ENCODE measurements around the gene SEC23A. TPM values are rescaled to one million over a fixed set of nuclear protein-coding genes. Genes with fewer than 3 reads are reported as not detected.

SEC23A gene
- total and polyA plus RNA-seq, 2 of the 13 experiments (the other 11 are each of a cell fraction or from before 2014, with no cell fraction given), result 403 to 887 TPM

DNA sequence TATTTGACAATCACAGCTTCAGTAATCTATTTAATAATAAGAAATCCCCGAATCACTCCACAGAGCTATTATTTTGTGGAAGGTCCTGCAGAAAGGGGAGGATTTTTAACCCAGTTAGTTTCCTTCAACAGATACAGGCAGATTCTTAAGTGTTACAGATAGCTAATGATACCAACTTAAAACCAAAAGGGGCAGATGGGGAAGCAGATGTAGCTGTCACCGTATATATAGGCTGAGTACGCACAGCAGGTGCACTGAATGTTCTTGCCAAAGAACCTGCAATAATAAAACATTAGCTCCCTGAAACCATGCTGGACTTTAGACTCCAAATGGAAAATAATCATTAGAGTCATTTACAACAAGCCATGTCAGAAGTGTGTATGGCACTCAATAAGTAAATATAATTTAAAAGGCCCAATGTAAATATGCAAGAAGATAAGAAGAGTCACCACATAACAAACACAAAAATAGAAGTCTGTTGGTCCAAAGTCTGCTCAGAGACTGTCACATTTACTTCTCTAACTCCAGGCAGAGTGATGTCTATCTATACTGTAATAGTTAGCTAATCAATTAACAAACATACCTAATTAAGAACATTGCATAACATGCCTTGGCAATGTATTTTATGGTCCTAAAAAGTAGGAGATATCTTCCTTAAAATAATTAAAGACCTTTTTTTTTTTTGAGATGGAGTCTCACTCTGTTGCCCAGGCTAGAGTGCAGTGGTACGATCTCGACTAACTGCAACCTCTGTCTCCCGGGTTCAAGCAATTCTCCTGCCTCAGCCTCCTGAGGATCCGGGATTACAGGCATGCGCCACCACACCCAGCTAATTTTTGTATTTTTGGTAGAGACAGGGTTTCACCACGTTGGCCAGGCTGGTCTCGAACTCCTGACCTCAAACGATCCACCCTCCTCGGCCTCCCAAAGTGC, 78.8 kb downstream of the SEC23A start (continued):
- TF ChIP-seq ZFP36L2 (CRISPR knock-in tag; IDR thresholded peaks at IDR 0.05) (no peak), SAFB2 (CRISPR knock-in tag; IDR thresholded peaks at IDR 0.05; ENCODE audit: borderline replicate concordance, low read depth) (no peak; the same call in 1 of the 2 replicates), RNF2 (conservative IDR thresholded peaks at IDR 0.05; ENCODE audit: low read depth) (no peak), NCOA1 (CRISPR knock-in tag; IDR thresholded peaks at IDR 0.05) (peak; percentile 92; the same call in 1 of the 2 replicates), ZNF3 (CRISPR knock-in tag; IDR thresholded peaks at IDR 0.05) (peak; percentile 72), ZBTB1 (CRISPR knock-in tag; IDR thresholded peaks at IDR 0.05; ENCODE audit: borderline replicate concordance) (no peak), ZIK1 (CRISPR knock-in tag; IDR thresholded peaks at IDR 0.05; ENCODE audit: borderline replicate concordance, low read depth) (no peak), ZNF615 (CRISPR knock-in tag; IDR thresholded peaks at IDR 0.05; ENCODE audit: borderline replicate concordance) (no peak), ZSCAN22 (CRISPR knock-in tag; IDR thresholded peaks at IDR 0.05) (peak; percentile 43; the same call in 1 of the 2 replicates), KDM5A (IDR thresholded peaks at IDR 0.05; ENCODE audit: borderline replicate concordance, low read length) (no peak; the same call in 1 of the 2 replicates), RFXAP (CRISPR knock-in tag; IDR thresholded peaks at IDR 0.05; ENCODE audit: borderline replicate concordance) (peak; percentile 91; the same call in 1 of the 2 replicates), RAD21 (CRISPR knock-in tag; IDR thresholded peaks at IDR 0.05) (peak; percentile 53; the same call in 1 of the 2 replicates), SOX13 (IDR thresholded peaks at IDR 0.05) (peak; percentile 80), SOX13 (CRISPR knock-in tag; conservative IDR thresholded peaks at IDR 0.05 in 1 of 2, IDR thresholded peaks at IDR 0.05 in 1 of 2) (peak; percentile 93 to 98), ATRX (CRISPR knock-in tag; IDR thresholded peaks at IDR 0.05; ENCODE audit: borderline replicate concordance) (no peak), ZNF724P (CRISPR knock-in tag; IDR thresholded peaks at IDR 0.05; ENCODE audit: borderline replicate concordance) (no peak), LCORL (IDR thresholded peaks at IDR 0.05) (peak; percentile 66; the same call in 1 of the 2 replicates), LCORL (CRISPR knock-in tag; IDR thresholded peaks at IDR 0.05) (peak; percentile 87), SUZ12 (IDR thresholded peaks at IDR 0.05; ENCODE audit: low read depth, low read length) (no peak), CAMTA2 (CRISPR knock-in tag; IDR thresholded peaks at IDR 0.05; ENCODE audit: borderline replicate concordance) (no peak)
- TF ChIP-seq, protein P1, sequence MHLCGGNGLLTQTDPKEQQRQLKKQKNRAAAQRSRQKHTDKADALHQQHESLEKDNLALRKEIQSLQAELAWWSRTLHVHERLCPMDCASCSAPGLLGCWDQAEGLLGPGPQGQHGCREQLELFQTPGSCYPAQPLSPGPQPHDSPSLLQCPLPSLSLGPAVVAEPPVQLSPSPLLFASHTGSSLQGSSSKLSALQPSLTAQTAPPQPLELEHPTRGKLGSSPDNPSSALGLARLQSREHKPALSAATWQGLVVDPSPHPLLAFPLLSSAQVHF (CRISPR knock-in tag; IDR thresholded peaks at IDR 0.05), result no peak
- TF ChIP-seq, protein P2, sequence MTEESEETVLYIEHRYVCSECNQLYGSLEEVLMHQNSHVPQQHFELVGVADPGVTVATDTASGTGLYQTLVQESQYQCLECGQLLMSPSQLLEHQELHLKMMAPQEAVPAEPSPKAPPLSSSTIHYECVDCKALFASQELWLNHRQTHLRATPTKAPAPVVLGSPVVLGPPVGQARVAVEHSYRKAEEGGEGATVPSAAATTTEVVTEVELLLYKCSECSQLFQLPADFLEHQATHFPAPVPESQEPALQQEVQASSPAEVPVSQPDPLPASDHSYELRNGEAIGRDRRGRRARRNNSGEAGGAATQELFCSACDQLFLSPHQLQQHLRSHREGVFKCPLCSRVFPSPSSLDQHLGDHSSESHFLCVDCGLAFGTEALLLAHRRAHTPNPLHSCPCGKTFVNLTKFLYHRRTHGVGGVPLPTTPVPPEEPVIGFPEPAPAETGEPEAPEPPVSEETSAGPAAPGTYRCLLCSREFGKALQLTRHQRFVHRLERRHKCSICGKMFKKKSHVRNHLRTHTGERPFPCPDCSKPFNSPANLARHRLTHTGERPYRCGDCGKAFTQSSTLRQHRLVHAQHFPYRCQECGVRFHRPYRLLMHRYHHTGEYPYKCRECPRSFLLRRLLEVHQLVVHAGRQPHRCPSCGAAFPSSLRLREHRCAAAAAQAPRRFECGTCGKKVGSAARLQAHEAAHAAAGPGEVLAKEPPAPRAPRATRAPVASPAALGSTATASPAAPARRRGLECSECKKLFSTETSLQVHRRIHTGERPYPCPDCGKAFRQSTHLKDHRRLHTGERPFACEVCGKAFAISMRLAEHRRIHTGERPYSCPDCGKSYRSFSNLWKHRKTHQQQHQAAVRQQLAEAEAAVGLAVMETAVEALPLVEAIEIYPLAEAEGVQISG (CRISPR knock-in tag; IDR thresholded peaks at IDR 0.05), result 0 out of 2 replicates have a peak, but pooled peaks have one; percentile 21
- TF ChIP-seq, protein P3, sequence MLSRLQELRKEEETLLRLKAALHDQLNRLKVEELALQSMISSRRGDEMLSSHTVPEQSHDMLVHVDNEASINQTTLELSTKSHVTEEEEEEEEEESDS (CRISPR knock-in tag; IDR thresholded peaks at IDR 0.05; ENCODE audit: borderline replicate concordance), result peak; percentile 88
- TF ChIP-seq, protein P4, sequence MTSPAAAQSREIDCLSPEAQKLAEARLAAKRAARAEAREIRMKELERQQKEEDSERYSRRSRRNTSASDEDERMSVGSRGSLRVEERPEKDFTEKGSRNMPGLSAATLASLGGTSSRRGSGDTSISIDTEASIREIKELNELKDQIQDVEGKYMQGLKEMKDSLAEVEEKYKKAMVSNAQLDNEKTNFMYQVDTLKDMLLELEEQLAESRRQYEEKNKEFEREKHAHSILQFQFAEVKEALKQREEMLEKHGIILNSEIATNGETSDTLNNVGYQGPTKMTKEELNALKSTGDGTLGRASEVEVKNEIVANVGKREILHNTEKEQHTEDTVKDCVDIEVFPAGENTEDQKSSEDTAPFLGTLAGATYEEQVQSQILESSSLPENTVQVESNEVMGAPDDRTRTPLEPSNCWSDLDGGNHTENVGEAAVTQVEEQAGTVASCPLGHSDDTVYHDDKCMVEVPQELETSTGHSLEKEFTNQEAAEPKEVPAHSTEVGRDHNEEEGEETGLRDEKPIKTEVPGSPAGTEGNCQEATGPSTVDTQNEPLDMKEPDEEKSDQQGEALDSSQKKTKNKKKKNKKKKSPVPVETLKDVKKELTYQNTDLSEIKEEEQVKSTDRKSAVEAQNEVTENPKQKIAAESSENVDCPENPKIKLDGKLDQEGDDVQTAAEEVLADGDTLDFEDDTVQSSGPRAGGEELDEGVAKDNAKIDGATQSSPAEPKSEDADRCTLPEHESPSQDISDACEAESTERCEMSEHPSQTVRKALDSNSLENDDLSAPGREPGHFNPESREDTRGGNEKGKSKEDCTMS (CRISPR knock-in tag; conservative IDR thresholded peaks at IDR 0.05), result no peak
